Skeletal muscle cell (primary cell): Measurements from ENCODE around the gene LINC01488.

Source experiments
- DNase-seq: peaks from one replicate; pipeline ENCODE4 v3.0.0-alpha.2; 2010; ENCODE audit warnings: low read depth
- H3K4me3 ChIP-seq: 2 replicates; pipeline ENCODE4 v1.5.1; 2011; ENCODE audit warnings: low read depth, mild to moderate bottlenecking, control low read depth, low read length, moderate library complexity

LINC01488 gene

DNA sequence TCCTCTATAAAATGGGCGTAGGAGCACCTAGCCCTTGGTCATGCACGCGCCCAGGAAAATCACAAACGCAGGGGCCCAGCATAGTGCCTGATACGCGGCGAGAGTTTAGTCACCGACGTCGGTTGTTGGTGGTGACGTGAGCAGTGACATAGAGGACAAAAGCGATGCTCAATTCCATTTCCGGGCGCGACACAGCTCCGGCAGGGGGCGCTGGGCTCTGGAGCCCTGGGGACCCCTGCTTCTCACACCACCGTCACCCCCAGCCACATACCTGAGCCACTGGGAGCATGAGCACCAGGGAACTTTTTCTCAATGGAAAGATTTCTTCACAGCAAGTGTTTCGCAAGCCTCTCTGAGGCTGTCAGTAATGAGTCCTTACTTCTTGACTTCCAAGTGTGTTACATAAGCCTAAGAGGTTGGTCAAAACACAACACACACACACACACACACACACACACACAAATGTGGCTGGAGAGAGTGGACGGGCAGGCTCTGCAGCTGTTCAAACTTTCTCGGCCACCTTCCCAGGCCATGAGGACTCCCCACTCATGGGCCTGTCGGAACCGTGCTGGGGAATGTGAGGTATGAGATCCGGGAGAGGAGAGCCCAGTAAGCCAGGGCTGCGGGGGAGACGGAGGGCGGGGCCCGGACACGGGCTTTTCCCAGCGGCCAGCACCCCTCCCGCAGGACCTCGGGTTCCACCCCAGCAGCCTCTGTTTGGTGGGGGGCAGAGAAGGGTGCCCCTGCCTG is 36.9 kb upstream of the LINC01488 start:
- DNase-seq: peak; percentile 82
- no peak overlapping the region for H3K4me3 ChIP-seq

DNA sequence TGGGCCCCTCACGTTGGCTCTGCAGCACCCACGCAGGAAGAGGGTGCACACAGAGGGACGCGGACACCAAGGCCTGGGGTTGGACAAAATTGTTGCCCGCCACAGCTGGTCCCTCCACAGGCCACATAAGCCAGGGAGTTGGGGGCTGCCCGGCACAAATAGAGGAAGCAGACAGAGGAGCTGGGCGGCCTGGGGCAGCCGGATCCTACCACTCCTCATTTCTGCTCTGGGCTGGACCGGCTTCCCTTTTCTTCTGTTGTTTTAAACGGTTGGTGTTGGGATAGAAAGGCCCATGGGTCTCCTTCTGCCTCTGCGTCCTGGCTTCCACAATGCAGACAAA is 36.4 kb upstream of the LINC01488 start:
- no peak overlapping the region for H3K4me3 ChIP-seq
- no peak for DNase-seq

DNA sequence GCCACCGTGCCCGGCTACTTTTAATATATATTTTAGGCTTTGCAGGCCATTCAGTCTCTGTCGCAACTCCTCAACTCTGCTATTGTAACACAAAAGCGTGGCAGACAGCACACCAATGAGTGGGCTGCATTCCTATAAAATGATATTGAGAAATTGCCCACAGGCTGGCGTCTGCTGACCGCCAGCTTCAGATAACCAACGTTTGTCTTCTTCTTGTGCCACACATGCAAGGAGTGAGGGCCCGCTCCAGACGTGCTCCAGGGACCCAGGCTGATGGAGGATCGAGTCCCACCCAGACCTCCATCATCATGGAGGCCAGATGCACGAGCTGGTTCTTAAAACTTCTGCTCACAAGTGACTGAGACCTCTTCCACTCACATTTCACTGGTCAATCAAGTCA is 35.4 kb upstream of the LINC01488 start:
- H3K4me3 ChIP-seq: no peak overlapping the region
- no peak for DNase-seq

DNA sequence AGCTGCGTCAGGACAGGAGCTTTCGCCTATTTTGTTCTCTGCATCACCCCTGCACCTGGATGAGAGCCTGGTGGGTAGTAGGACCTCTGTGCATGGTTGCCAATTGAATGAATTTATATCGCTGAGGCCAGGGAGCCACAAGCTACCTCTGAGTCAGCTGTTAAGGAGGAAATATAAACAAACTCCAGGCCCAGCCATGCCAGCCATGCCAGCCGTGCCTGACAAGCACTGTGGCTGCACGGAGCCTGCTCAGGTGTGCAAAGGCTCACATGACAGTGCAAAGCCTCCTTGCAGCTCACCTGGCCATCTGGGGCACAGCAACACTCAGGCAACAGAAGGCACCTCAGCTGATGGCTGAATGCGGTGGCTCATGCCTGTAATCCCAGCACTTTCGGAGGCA is 33.7 kb upstream of the LINC01488 start:
- H3K4me3 ChIP-seq: no peak overlapping the region
- DNase-seq: no peak

DNA sequence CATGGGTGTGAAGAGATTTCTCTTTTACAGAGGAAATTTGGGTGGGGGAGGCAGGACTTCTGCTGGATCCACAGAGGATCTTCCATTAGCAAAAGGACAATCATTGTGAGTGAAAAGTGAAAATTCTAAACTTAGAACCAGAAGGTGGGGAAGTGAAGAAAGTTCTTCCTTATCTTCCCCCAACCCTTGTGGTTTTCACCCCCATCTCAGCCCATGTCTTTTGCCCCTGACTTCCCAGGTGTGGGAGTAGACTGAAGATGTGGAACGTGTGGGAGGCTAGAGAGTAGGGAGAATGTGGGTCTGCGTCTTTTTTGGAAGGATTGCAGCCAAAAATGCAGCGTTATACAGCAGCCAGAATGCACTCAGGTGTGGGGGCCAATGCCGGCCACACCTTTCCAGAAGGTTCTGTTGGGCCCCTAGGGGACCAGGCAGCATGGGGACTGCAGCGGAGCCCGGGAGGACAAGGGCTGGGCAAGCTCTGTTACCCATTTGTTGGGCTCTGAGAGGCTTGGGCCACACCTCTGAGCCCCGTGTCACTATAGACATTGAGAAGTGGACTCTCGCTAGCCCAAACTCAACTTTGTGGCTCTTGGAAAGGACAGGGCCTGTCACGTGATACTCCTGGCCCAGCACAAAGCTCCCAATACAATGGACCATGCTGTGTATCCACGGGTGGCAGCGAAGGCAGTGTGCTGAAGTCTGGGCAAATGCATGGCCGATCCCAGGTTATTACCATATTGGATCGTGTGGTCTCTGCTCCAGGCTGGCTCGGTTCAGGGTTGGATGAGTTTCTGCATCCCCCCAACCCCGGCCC is 32.8 kb upstream of the LINC01488 start:
- no peak overlapping the region for H3K4me3 ChIP-seq
- DNase-seq: no peak

DNA sequence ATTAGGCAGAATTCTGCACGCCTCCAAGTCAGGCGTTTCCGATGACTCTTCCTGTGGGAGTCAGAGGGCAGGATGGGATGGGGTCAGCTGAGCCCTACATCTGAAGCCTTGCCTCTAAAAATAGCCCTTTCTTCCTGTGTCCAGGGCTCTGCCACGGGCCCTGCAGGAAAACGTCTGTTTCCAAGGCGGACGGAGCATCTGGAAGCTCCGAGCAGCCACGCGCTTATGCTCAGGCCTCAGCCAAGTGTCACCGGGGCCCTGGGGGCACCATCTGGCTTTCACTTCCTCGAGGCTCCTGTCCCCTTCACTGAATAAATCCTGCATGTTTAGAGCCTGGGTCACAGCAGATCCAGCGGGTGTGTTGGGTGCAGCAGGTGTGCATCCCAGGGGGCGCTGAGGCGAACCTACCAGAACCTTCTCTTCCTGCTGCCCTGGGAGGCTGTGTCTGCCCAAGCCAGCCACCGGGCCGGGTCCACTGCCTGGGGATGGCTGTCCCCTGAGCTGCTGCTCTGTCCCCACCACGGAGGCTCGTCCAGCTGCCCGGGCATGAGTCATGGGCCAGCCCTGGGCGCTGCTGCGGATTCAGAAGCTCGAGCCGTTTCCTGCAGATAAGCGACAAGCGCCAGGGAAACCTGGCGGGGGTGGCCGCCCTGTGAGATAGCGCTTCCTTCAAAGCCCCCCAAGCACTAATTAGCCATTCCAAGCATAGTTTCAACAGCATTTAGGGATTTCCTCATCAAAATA is 32.0 kb upstream of the LINC01488 start:
- no peak for DNase-seq
- H3K4me3 ChIP-seq: no peak overlapping the region

DNA sequence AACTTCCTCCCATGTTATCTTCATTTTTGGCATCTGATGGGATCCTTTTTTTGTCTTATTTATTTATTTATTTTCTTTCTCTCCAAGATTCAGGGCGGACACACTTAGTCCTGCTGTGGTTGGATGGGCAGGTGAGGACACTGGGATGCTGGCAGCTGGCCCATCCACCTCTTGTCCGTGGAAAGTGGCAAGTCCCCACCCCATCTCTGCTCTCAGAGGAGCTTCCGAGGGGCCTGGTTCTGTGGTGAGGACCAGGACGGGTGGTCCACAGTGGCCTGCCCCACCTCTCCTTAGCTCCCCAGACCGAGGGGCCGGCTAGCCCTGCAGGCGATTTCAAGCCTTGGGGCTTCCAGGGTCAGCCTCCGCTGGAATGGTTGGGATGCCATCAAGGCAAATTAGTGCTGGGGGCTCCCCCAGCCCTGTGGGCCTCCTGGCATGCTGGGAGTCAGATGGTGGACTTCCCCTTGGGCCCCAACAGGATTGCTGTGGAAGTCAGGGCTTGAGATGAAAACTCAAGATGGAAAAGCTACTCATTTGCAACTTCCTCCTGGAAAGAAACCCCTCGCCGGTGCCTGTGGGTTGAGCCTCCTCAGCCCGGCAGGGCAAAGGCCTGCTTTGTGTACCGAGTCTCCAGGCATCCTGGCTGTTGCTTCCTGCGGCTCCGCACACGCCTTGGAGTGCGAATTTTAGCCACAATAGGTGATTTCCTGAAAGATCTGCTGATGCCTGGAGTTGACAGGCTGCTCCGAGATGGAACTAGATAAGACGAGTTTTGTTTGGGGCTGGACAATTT is 31.2 kb upstream of the LINC01488 start:
- DNase-seq: no peak
- H3K4me3 ChIP-seq: no peak overlapping the region

DNA sequence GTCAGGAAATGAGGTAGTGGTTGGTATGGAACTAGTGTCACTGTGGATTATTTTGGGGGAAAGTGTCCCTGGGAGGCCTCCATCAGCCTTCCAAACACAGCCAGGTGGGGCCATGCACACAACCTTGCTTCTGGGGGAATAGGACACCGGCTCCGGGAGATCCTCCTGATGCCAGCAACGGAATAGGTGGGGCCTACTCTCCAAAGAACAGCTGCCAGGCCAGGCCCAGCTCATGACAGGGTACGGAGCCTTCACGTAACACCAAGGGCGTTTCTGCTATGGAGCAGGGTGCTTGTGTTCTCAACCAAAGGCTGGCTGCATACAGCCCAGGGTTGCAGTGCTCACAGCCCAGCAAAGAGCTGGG is 30.6 kb upstream of the LINC01488 start:
- no peak for DNase-seq
- no peak overlapping the region for H3K4me3 ChIP-seq

DNA sequence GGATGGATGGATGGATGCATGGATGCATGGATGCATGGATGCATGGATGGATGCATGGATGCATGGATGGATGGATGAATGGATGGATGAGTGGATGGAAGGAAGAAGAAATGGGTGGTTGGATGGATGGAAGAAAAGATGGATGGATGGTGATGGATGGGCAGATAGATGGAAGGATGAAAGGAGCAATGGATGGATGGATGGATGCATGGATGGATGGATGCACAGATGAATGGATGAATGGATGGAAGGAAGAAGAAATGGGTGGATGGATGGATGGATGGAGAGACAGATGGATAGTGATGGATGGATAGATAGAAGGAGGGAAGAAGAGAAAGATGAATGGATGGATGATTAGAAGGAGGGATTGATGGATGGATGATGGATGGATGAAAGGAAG is 30.2 kb upstream of the LINC01488 start:
- no peak for DNase-seq
- H3K4me3 ChIP-seq: no peak overlapping the region

DNA sequence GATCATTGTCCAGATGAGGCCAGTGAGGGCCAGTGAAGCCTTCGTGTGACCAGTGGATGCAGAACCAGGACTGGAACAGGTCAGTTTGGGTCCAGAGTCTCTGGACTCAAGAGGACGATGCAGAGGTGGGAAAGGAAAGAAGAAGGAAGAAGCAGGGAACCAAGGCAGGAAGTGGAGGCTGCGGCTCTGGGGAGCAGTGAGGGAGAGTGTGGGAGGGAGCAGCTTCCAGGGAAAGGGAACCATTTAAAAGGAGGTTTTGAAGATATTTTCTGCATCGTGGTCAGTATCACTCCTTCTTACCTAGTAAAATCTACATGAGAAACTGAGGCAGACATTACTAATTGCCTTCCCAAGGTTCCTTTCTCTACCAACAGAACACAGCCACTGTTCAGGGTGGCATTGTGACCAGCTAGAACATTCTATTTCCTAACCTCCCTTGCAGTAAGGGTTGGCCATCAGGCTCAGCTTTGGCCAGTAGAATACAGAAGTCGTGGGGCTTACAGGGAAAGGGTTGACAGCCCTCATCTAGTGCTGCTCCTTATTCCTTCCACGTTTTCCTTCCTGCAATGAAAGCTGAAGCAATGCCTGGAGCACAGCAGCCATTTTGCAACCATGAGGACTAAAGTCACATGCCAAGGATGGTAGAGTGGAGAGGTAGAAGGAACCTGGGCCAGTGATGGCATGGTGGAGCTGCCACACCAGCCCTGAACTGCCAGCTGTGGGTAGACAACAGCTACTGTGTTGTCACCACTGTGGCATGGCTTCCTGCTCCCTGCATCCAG is 29.1 kb upstream of the LINC01488 start:
- no peak overlapping the region for H3K4me3 ChIP-seq
- no peak for DNase-seq

DNA sequence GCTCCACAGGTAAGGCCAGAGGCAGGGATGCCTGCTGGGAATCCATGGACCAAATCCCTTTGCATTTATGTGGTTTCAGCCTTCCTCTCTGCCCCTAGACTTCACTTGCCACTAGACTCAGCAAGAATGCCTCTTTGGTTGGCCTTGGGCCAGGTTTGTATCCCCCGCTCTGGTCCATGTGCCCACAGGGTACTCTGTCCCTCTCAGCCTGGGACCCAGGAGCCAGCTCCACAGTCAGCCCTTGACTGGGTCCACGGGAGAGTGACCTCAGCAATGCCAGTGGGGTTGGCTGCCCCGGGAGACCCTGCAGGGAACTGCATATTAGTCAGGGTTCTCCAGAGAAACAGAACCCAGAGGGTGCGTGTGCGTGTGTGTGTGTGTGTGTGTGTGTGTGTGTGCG is 28.3 kb upstream of the LINC01488 start:
- no peak for DNase-seq

DNA sequence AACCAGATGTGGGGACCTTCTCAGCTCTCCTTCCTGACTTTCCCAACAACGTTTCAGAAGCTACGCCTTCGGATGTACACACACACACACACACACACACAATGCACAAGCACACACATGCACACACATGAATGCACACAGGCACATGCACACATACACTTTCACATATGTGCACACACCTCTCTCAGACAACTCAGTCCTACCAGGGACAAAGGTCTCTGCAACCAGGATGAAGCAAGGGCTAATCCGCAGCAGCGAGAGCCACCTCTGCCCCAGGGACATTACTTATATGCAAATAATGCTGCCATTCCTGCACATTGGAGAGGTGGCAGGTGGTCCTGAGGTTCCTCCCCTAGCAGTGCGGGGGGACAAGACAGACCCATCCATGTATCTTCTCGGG is 27.4 kb upstream of the LINC01488 start:
- H3K4me3 ChIP-seq: no peak overlapping the region
- no peak for DNase-seq

More for the DNA sequence above, 28.3 kb upstream of the LINC01488 start:
- no peak overlapping the region for H3K4me3 ChIP-seq

DNA sequence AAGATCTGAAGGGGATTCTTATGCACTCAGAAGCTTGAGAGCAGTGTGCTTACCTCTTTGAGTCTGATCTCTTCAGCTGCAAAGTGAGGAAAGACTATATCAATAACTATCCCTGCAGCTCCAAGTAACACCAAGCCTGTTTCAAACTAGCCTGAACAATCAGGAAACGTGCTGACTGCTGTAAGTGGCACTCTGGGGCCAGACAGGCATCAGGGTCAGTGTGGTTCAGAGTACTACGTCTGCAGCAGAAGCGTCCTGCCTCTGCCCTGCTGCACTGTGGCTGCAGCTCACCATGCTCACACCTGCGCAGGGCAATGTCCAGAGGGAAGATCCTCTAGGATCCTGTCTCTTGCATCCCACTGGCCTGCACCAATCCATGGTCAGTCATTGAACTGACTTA is 25.5 kb upstream of the LINC01488 start:
- H3K4me3 ChIP-seq: no peak overlapping the region
- DNase-seq: no peak

DNA sequence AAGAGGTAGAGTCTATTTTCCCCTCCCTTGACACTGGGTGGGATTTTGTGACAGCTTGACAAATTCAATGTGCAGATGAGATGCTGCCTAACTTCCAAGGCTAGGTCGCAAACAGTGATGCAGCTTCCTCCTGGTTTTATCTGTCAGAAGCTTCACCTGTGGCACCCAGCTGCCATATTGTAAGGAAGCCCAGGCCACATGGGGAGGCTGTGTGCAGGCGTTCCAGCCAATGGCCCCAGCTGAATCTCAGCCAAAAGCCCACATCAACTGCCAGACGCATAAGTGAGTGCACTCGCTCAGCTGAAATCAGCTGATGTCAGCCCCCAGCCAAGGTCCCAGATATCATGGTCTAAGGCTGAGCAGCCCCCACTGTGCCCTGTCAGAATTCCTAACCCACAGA is 24.8 kb upstream of the LINC01488 start:
- H3K4me3 ChIP-seq: no peak overlapping the region
- no peak for DNase-seq

DNA sequence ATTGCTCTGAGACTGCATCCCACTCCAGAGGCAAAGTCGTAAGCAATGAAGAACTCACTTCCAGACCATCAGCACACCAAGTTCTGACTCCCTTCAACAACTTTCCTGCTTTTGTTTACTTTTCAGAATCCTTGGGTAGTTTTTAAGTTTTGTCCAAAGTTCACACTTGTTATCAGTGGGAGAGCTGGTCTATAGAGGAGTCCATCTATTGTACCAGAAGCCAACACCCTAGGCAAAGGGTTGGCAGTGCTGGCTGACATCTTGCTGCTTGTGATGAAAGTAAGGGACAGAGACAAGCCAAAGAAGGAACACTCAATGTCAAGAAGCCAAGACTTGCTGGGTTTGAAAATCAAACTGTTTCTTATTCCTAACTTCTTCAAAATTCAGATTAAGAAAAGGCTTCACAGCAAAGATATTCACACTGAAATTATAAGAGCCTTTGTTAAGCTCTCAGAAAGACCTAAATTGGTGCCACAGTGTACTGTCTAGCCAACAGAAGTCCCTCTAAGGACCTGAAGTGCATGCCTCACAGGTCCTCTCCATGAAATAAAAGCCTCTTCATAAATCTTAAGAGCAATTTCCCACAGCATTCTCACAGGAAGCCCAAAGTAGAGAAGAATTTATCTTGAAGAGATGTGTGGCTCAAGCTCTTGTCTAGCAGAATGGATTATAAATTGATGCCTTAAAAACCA is 21.5 kb upstream of the LINC01488 start:
- no peak for DNase-seq

DNA sequence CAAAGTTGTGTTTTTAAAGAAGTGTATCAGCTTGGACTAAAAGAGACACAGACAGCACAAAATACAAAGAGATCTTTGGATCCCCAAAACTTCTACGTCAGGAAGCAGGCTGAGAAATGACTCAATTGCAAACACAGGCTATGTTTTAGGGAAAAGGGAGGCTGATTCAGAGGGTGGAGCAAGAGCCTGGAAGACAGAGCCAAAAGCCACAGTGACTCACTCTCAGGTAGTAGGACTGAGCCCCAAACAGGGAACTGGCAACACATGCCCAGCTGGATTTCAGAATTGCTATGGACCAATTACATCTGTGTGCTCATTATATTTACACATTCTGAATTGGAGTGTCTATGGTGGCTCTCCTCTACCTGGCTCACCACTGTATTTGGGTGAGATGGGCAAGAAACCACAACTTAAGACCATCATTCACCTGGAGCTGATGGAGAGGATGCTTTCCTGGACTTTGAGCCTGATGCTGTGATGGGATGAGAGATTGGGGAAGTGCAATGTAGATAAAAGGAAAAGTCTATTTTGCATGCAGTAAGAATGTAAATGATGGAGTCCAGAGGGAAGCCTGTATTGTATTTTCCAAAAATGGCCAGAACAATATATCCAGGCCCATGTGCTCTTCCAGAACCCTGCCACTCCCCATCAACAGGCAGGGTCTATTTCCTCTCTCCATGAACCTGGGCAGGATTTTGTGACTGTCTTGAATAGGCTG is 20.8 kb upstream of the LINC01488 start:
- peak; percentile 67 for DNase-seq
- no peak overlapping the region for H3K4me3 ChIP-seq

More for the DNA sequence above, 21.5 kb upstream of the LINC01488 start:
- H3K4me3 ChIP-seq: no peak overlapping the region

DNA sequence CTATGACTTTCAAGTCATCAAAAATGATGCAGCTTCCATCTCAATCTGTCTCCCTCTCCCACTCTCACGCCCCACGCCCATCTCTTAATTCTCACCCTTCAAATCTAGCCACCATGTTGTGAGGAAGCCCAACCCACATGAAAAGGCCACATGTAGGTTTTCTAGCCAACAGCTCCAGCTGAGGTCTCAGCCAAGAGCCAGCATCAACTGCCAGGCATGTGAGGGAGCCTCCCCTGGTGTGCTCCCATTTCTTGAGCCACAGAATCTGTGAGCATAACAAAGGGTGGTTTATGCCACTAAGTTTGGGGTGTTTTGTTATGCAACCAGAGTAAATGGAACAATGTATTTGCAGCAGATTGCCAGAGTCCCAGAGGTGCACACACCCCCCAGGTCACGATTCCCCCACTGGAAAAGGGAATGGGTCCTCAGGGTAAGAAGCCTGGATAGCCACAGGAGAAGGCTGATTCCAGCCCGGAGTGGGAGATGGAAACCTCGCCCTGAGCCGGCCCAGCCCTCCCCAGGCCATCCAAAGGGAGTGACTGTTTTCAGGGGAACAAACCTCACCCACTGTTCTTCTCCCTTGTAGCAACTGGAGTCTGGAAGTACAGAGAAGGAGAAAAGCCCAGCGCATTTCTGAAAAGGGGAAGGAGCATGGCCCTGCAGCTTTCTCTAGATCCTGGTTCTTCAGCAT is 20.0 kb upstream of the LINC01488 start:
- no peak for DNase-seq
- H3K4me3 ChIP-seq: no peak overlapping the region
